ENCODE results near the gene SPDYC.
"Not testable (repeated sequence)": the region's sequence is repeated elsewhere in the genome, so short reads cannot be mapped to it uniquely, and the experiment has no call there.

The SPDYC gene

GRCh38 chr11:65167656-65168055 is 2.4 kb upstream of the SPDYC start:
- DNase-seq (ENCODE audit: low read depth), result no peak
- TF ChIP-seq CTCF (IDR thresholded peaks at IDR 0.05; ENCODE audit: low read depth, low read length, missing control alignments), result no peak
- in situ Hi-C loops (cut with HindIII; ENCODE audit: low sequenced_read_pairs), result no loop called here
- no peak overlapping the region for H3K4me3 ChIP-seq (ENCODE audit: low read depth, low read length)

- in situ Hi-C loops (cut with HindIII; ENCODE audit: low sequenced_read_pairs), result no loop called here
- TF ChIP-seq CTCF (IDR thresholded peaks at IDR 0.05; ENCODE audit: low read depth, low read length, missing control alignments), result no peak
- H3K4me3 ChIP-seq (ENCODE audit: low read depth, low read length), result no peak overlapping the region
- DNase-seq (ENCODE audit: low read depth), result no peak
Observed at GRCh38 chr11:65169164-65169641, 830 bp upstream of the SPDYC start.

- in situ Hi-C loops (cut with HindIII; ENCODE audit: low sequenced_read_pairs), result no loop called here
- TF ChIP-seq CTCF (IDR thresholded peaks at IDR 0.05; ENCODE audit: low read depth, low read length, missing control alignments), result no peak
- no peak overlapping the region for H3K4me3 ChIP-seq (ENCODE audit: low read depth, low read length)
- no peak for DNase-seq (ENCODE audit: low read depth)
Observed at GRCh38 chr11:65172600-65172999, 2.6 kb downstream of the SPDYC start.

GRCh38 chr11:65174571-65175010 is 4.6 kb downstream of the SPDYC start:
- H3K4me3 ChIP-seq (ENCODE audit: low read depth, low read length); DNase-seq (ENCODE audit: low read depth); in situ Hi-C loops (cut with HindIII; ENCODE audit: low sequenced_read_pairs): not testable (repeated sequence)

GRCh38 chr11:65180877-65181568 is 11.0 kb downstream of the SPDYC start:
- DNase-seq (ENCODE audit: low read depth), result no peak
- TF ChIP-seq CTCF (IDR thresholded peaks at IDR 0.05; ENCODE audit: low read depth, low read length, missing control alignments), result peak; percentile 37
- H3K4me3 ChIP-seq (ENCODE audit: low read depth, low read length), result peak overlapping the region; percentile 93
- in situ Hi-C loops (cut with HindIII; ENCODE audit: low sequenced_read_pairs), result no loop called here

GRCh38 chr11:65181569-65182257 is 11.7 kb downstream of the SPDYC start, which contains the start of gene CAPN1:
CAPN1 (plus strand) TSS chr11:65181928; CDS start chr11:65182702, 774 bp downstream.
- DNase-seq (ENCODE audit: low read depth), result no peak
- H3K4me3 ChIP-seq (ENCODE audit: low read depth, low read length), result peak within 1 kb of the TSS; percentile 93
- in situ Hi-C loops (cut with HindIII; ENCODE audit: low sequenced_read_pairs), result no loop called here
- TF ChIP-seq CTCF (IDR thresholded peaks at IDR 0.05; ENCODE audit: low read depth, low read length, missing control alignments), result no peak
